ENCODE measurements around the gene ITM2A. TPM values are rescaled to one million over a fixed set of nuclear protein-coding genes. Genes with fewer than 3 reads are reported as not detected.

Gene ITM2A
- total RNA-seq, 1 experiment from 2014 or later, result not detected

DNA sequence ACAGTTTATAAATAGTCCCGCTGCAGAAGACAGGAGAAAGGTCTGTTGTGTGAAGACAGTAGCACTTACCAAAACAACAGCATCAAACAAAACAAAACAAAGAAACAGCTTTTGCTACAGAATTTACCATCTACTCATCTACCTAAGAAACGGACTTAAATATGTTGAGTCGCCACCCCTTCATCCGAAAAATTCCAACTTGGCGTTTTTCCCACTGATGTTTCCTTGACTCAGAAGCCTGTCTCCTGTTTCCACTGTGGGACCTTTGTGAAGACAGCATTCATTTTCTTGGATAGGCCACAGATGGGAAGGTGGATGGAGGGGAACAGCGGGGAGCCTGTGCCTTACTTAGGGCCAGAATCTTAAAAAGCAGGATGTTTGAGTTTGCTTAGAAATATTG is 1.3 kb upstream of the ITM2A start:
- POLR2A ChIA-PET, result no interaction called here
- Histone ChIP-seq H3K79me2 (ENCODE audit: insufficient read depth, low read length) (no peaks in the 10 kb centered on the region), H3K4me3 (replicated peaks in 1 of 2; ENCODE audit: low read depth in 1 of 2, low read length in 2 of 2) (no peak overlapping the region), H3K27me3 (ENCODE audit: insufficient read depth, low read length) (no peaks in the 10 kb centered on the region), H3K9ac (ENCODE audit: low read length) (no peak overlapping the region), H3K4me1 (ENCODE audit: control insufficient read depth in 1 of 2, insufficient read depth in 2 of 2, low read length in 2 of 2) (no peaks in the 10 kb centered on the region), H3K9me3 (ENCODE audit: control insufficient read depth in 1 of 2, insufficient read depth in 1 of 2, low read depth in 1 of 2, low read length in 2 of 2) (no peaks in the 10 kb centered on the region), H2AFZ (ENCODE audit: low read depth, low read length, poor library complexity, severe bottlenecking) (no peak overlapping the region), H3K27ac (ENCODE audit: low read depth, low read length) (no peak overlapping the region), H3K9me2 (ENCODE audit: insufficient read depth) (no peaks in the 10 kb centered on the region), H3K36me3 (ENCODE audit: control insufficient read depth in 1 of 2, insufficient read depth in 2 of 2, low read length in 2 of 2) (no peaks in the 10 kb centered on the region), H4K20me1 (ENCODE audit: insufficient read depth) (no peaks in the 10 kb centered on the region), H3K4me2 (ENCODE audit: low read length) (no peak overlapping the region)
- no TSS peak for BruUV-seq (replicated peaks)
- no peak for TF ChIP-seq MAX (IDR thresholded peaks at IDR 0.05)
- no peak for TF ChIP-seq SRF (IDR thresholded peaks at IDR 0.05; ENCODE audit: low read depth)
- no peak for TF ChIP-seq CTCF (IDR thresholded peaks at IDR 0.05 in 2 of 3, conservative IDR thresholded peaks at IDR 0.05 in 1 of 3; ENCODE audit: borderline replicate concordance in 1 of 3, insufficient read depth in 1 of 3, low read depth in 2 of 3, low read length in 2 of 3)
- no peak for TF ChIP-seq SP1 (IDR thresholded peaks at IDR 0.05; ENCODE audit: low read depth)
- TF ChIP-seq POLR2A (IDR thresholded peaks at IDR 0.05; ENCODE audit: borderline replicate concordance, extremely low read depth, insufficient read depth, insufficient read length), result no peak
- no peak for TF ChIP-seq RAD21 (IDR thresholded peaks at IDR 0.05; ENCODE audit: low read depth)
- TF ChIP-seq ATF3 (IDR thresholded peaks at IDR 0.05), result no peak
- intact Hi-C loops (cut with micrococcal nuclease), result no loop called here
- ATAC-seq, result no peak
- CTCF ChIA-PET, result no interaction called here
- DNase-seq (ENCODE audit: low read depth, low spot score), result no peak
- RAD21 ChIA-PET (ENCODE audit: low non-redundant PET in 1 of 2, low total read pairs in 2 of 2, uncharacterized antibody in 2 of 2, unreplicated experiment in 2 of 2), result no interaction called here

GRCh38 chrX:79367907-79368306 is 773 bp upstream of the ITM2A start:
- H3K9me3 ChIP-seq (ENCODE audit: control insufficient read depth in 1 of 2, insufficient read depth in 1 of 2, low read depth in 1 of 2, low read length in 2 of 2), result no peaks in the 10 kb centered on the region
- no TSS peak for BruUV-seq (replicated peaks)
- ChIA-PET POLR2A (no interaction called here), CTCF (no interaction called here), RAD21 (ENCODE audit: low non-redundant PET in 1 of 2, low total read pairs in 2 of 2, uncharacterized antibody in 2 of 2, unreplicated experiment in 2 of 2) (no interaction called here)
- TF ChIP-seq CBX3 (IDR thresholded peaks at IDR 0.05; ENCODE audit: low read depth) (no peak), SIN3A (IDR thresholded peaks at IDR 0.05; ENCODE audit: low read depth) (no peak), ATF3 (IDR thresholded peaks at IDR 0.05) (no peak), CTCF (IDR thresholded peaks at IDR 0.05 in 2 of 3, conservative IDR thresholded peaks at IDR 0.05 in 1 of 3; ENCODE audit: borderline replicate concordance in 1 of 3, insufficient read depth in 1 of 3, low read depth in 2 of 3, low read length in 2 of 3) (no peak), SRF (IDR thresholded peaks at IDR 0.05; ENCODE audit: low read depth) (no peak), ZBTB33 (IDR thresholded peaks at IDR 0.05; ENCODE audit: extremely low read depth, insufficient replicate concordance, low read length) (no peak)
- no peaks in the 10 kb centered on the region for H3K27me3 ChIP-seq (ENCODE audit: insufficient read depth, low read length)
- H3K4me2 ChIP-seq (ENCODE audit: low read length), result no peak overlapping the region
- no peaks in the 10 kb centered on the region for H3K9me2 ChIP-seq (ENCODE audit: insufficient read depth)
- no peaks in the 10 kb centered on the region for H3K4me1 ChIP-seq (ENCODE audit: control insufficient read depth in 1 of 2, insufficient read depth in 2 of 2, low read length in 2 of 2)
- ATAC-seq, result no peak
- no peaks in the 10 kb centered on the region for H3K79me2 ChIP-seq (ENCODE audit: insufficient read depth, low read length)
- H3K27ac ChIP-seq (ENCODE audit: low read depth, low read length), result no peak overlapping the region
- H3K36me3 ChIP-seq (ENCODE audit: control insufficient read depth in 1 of 2, insufficient read depth in 2 of 2, low read length in 2 of 2), result no peaks in the 10 kb centered on the region
- H3K4me3 ChIP-seq (replicated peaks in 1 of 2; ENCODE audit: low read depth in 1 of 2, low read length in 2 of 2), result no peak overlapping the region
- intact Hi-C loops (cut with micrococcal nuclease), result no loop called here
- H4K20me1 ChIP-seq (ENCODE audit: insufficient read depth), result no peaks in the 10 kb centered on the region
- DNase-seq (ENCODE audit: low read depth, low spot score), result no peak
- no peak overlapping the region for H3K9ac ChIP-seq (ENCODE audit: low read length)
- no peak overlapping the region for H2AFZ ChIP-seq (ENCODE audit: low read depth, low read length, poor library complexity, severe bottlenecking)
